ENCODE measurements around the gene TTI1. TPM values are rescaled to one million over a fixed set of nuclear protein-coding genes. Genes with fewer than 3 reads are reported as not detected.

TTI1 gene
- total RNA-seq, 4 donors from 2014 or later, result 14.8 to 25.4 (median 20.3) TPM

- Histone ChIP-seq H3K4me1 (peaks cover 90 to 94% of the 10 kb centered on the region in 2 donors), H3K36me3 (peaks cover 0 to 12% of the 10 kb centered on the region in 2 donors), H3K4me3 (no peak overlapping the region), H3K9me3 (no peaks in the 10 kb centered on the region), H3K27ac (peak overlapping the region; percentile 84 to 93 (median 90)), H3K27me3 (no peaks in the 10 kb centered on the region)
- intact Hi-C loops (cut with DNase I; ENCODE audit: low total_unique reads), result loop anchor here (5.0 kb wide), 2 partner anchors 121 to 429 kb away; no protein-coding TSS in a partner anchor
- TF ChIP-seq CTCF (IDR thresholded peaks at IDR 0.05 in 4 of 5, conservative IDR thresholded peaks at IDR 0.05 in 1 of 5), result no peak
- no peak for TF ChIP-seq POLR2A (IDR thresholded peaks at IDR 0.05)
- in situ Hi-C loops (cut with MboI; ENCODE audit: low sequenced_read_pairs in 4 of 4), result loop anchor here in 3 of 4 donors (5.0 to 25.0 kb wide), 5 partner anchors 204 to 804 kb away; partner anchors contain the start of genes MROH8 (in 1 of the 3) and RPN2 (in 1 of the 3)
- ATAC-seq, result no peak
- no peak for DNase-seq
Measured at GRCh38 chr20:37991157-37991866, 41.9 kb downstream of the TTI1 start.

- Histone ChIP-seq H3K27me3 (no peaks in the 10 kb centered on the region), H3K36me3 (peaks cover 0 to 6% of the 10 kb centered on the region in 2 donors), H3K9me3 (no peaks in the 10 kb centered on the region), H3K4me3 (no peak overlapping the region), H3K27ac (peak overlapping the region; percentile 84 to 93 (median 90)), H3K4me1 (peaks cover 91 to 94% of the 10 kb centered on the region in 2 donors)
- DNase-seq (peak; percentile 75 to 79), ATAC-seq (peak in 1 of 2 donors; percentile 2)
- intact Hi-C loops (cut with DNase I; ENCODE audit: low total_unique reads), result loop anchor here (5.0 kb wide), 2 partner anchors 122 to 428 kb away; no protein-coding TSS in a partner anchor
- in situ Hi-C loops (cut with MboI; ENCODE audit: low sequenced_read_pairs in 4 of 4), result loop anchor here in 3 of 4 donors (5.0 to 25.0 kb wide), 5 partner anchors 203 to 803 kb away; partner anchors contain the start of genes MROH8 (in 1 of the 3) and RPN2 (in 1 of the 3)
- TF ChIP-seq POLR2A (IDR thresholded peaks at IDR 0.05), result peak in 1 of 2 donors; percentile 29
- TF ChIP-seq CTCF (IDR thresholded peaks at IDR 0.05 in 4 of 5, conservative IDR thresholded peaks at IDR 0.05 in 1 of 5), result no peak
Measured at GRCh38 chr20:37990571-37991151, 42.6 kb downstream of the TTI1 start.

- intact Hi-C loops (cut with DNase I; ENCODE audit: low total_unique reads) (loop anchor here (2.0 to 5.0 kb wide), 6 partner anchors 43 to 462 kb away; partner anchors contain the start of genes BLCAP, RPRD1B and TTI1), in situ Hi-C loops (cut with MboI; ENCODE audit: low sequenced_read_pairs in 4 of 4) (loop anchor here in 3 of 4 donors (5.0 to 25.0 kb wide), 5 partner anchors 202 to 802 kb away; partner anchors contain the start of genes MROH8 (in 1 of the 3) and RPN2 (in 1 of the 3))
- Histone ChIP-seq H3K4me1 (peaks cover 90 to 94% of the 10 kb centered on the region in 2 donors), H3K27ac (peak overlapping the region; percentile 84 to 93 (median 90)), H3K27me3 (no peaks in the 10 kb centered on the region), H3K9me3 (no peaks in the 10 kb centered on the region), H3K4me3 (no peak overlapping the region), H3K36me3 (no peaks in the 10 kb centered on the region)
- peak; percentile 39 to 59 for DNase-seq
- no peak for ATAC-seq
- TF ChIP-seq CTCF (IDR thresholded peaks at IDR 0.05 in 4 of 5, conservative IDR thresholded peaks at IDR 0.05 in 1 of 5) (no peak), POLR2A (IDR thresholded peaks at IDR 0.05) (no peak)
Measured at GRCh38 chr20:37989601-37990295, 43.5 kb downstream of the TTI1 start.

GRCh38 chr20:37988306-37988954 is 44.8 kb downstream of the TTI1 start:
- H3K27ac ChIP-seq, result peak overlapping the region; percentile 84 to 93 (median 90)
- DNase-seq, result peak; percentile 20 to 34
- H3K4me1 ChIP-seq, result peaks cover 93 to 94% of the 10 kb centered on the region in 2 donors
- H3K4me3 ChIP-seq, result no peak overlapping the region
- ATAC-seq, result peak; percentile 22 to 40
- no peaks in the 10 kb centered on the region for H3K9me3 ChIP-seq
- TF ChIP-seq CTCF (IDR thresholded peaks at IDR 0.05 in 4 of 5, conservative IDR thresholded peaks at IDR 0.05 in 1 of 5) (no peak), POLR2A (IDR thresholded peaks at IDR 0.05) (peak in 1 of 2 donors; percentile 26)
- intact Hi-C loops (cut with DNase I; ENCODE audit: low total_unique reads), result loop anchor here (2.0 to 5.0 kb wide), 4 partner anchors 44 to 461 kb away; partner anchors contain the start of genes BLCAP, RPRD1B and TTI1
- H3K27me3 ChIP-seq, result no peaks in the 10 kb centered on the region
- in situ Hi-C loops (cut with MboI; ENCODE audit: low sequenced_read_pairs in 4 of 4), result loop anchor here in 3 of 4 donors (25.0 kb wide), 3 partner anchors 201 to 801 kb away; partner anchors contain the start of genes MROH8 (in 1 of the 3) and RPN2 (in 1 of the 3)
- H3K36me3 ChIP-seq, result no peaks in the 10 kb centered on the region
